Tibial artery (tissue), 4 donors: ENCODE results near the gene TJP3.

Experiments used
- DNase-seq, 2 donors: peaks; one replicate each; pipeline ENCODE4 v3.0.0-alpha.2; 2019
- H3K27ac ChIP-seq, 2 donors: fragments of 200-600 bp; sonication (generic) in 1 of 2; 1 replicate in 1 of 2; 2 replicates in 1 of 2; pipeline ENCODE4 v1.5.1; 2018 to 2019; ENCODE audit warnings: mild to moderate bottlenecking in 1 of 2
- H3K27me3 ChIP-seq, 2 donors: fragments of 200-600 bp; sonication (generic) in 1 of 2; one replicate each; pipeline versions ENCODE4 v1.5.1 to v1.6.0; 2016 to 2019
- H3K36me3 ChIP-seq, 3 donors: fragments of 200-600 bp; sonication (generic) in 2 of 3; one replicate each; pipeline ENCODE4 v1.5.1; 2016 to 2019; ENCODE audit warnings: mild to moderate bottlenecking in 2 of 3
- H3K4me1 ChIP-seq, 4 donors: fragments of 200-600 bp; sonication (generic) in 2 of 4; 1 replicate in 3 of 4; 2 replicates in 1 of 4; pipeline ENCODE4 v1.5.1; 2016 to 2019
- H3K4me3 ChIP-seq, 2 donors: fragments of 200-600 bp; sonication (generic) in 1 of 2; 1 replicate in 1 of 2; 2 replicates in 1 of 2; pipeline ENCODE4 v1.5.1; 2018 to 2019; ENCODE audit warnings: mild to moderate bottlenecking in 2 of 2
- H3K9me3 ChIP-seq, 3 donors: fragments of 200-600 bp; sonication (generic) in 1 of 3; one replicate each; pipeline ENCODE4 v1.5.1; 2016 to 2019
- intact Hi-C: fragments of 100-400 bp; cut with DNase I; formaldehyde crosslinking; loops from one replicate; pipeline ENCODE4 v1.15.0; 2023; ENCODE audit warnings: low total_unique reads
- TF ChIP-seq, protein P1 (sequence below), 2 experiments: fragments of 200-600 bp in 1 of 2; fragments of 450-650 bp in 1 of 2; IDR thresholded peaks; one replicate each; pipeline ENCODE4 v1.5.1; 2017 to 2019; ENCODE audit warnings: antibody characterized with exemption in 2 of 2, mild to moderate bottlenecking in 1 of 2, moderate library complexity in 1 of 2

Gene TJP3

DNA sequence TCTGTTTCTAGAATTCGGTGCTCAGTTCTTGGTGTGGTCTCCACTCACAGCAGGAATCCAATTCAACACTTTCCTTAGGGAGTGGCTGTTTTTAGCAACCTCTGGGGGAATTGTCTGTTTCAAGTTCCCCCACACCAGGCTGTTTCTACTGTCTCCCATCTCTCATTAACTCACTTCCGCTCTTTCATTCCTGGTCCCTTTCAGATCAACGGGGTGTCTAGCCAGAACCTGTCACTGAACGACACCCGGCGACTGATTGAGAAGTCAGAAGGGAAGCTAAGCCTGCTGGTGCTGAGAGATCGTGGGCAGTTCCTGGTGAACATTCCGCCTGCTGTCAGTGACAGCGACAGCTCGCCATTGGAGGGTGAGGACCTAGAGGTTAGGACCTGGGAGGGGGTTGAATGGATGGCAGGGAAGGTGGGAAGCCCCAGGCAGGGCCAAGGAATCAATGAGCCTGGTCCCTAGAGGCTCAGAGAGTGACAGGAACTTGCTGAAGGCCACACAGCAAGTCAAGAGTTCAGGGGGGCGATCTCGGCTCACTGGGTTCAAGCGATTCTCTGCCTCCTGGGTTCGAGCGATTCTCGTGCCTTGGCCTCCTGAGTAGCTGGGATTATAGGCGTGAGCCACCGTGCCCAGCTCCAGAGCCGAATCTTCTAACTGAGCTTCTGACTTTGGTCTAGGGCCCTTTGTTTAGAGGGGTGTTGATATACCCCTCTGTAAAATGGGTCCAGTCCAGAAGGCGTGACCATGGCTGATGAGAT, 25.5 kb downstream of the TJP3 start:
- no peak for DNase-seq
- intact Hi-C loops = no loop called here
- Histone ChIP-seq H3K27ac (no peak overlapping the region), H3K4me1 (no peaks in the 10 kb centered on the region), H3K36me3 (peaks cover 0 to 23% (median 0%) of the 10 kb centered on the region in 3 donors), H3K27me3 (peaks cover 0 to 21% of the 10 kb centered on the region in 2 donors), H3K4me3 (no peak overlapping the region), H3K9me3 (peaks cover 0 to 4% (median 0%) of the 10 kb centered on the region in 3 donors)
- TF ChIP-seq, protein P1, sequence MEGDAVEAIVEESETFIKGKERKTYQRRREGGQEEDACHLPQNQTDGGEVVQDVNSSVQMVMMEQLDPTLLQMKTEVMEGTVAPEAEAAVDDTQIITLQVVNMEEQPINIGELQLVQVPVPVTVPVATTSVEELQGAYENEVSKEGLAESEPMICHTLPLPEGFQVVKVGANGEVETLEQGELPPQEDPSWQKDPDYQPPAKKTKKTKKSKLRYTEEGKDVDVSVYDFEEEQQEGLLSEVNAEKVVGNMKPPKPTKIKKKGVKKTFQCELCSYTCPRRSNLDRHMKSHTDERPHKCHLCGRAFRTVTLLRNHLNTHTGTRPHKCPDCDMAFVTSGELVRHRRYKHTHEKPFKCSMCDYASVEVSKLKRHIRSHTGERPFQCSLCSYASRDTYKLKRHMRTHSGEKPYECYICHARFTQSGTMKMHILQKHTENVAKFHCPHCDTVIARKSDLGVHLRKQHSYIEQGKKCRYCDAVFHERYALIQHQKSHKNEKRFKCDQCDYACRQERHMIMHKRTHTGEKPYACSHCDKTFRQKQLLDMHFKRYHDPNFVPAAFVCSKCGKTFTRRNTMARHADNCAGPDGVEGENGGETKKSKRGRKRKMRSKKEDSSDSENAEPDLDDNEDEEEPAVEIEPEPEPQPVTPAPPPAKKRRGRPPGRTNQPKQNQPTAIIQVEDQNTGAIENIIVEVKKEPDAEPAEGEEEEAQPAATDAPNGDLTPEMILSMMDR (IDR thresholded peaks at IDR 0.05) = no peak

DNA sequence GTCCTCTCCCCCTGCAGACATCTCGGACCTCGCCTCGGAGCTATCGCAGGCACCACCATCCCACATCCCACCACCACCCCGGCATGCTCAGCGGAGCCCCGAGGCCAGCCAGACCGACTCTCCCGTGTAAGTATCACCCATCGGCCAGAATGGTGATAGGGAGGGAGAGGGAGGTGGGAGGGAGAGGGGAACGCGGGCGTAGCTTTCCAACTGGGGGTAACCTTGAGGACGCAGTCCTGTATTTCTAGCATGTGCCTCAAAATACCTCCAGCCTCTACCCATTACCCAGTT, 26.1 kb downstream of the TJP3 start:
- TF ChIP-seq, protein P1 (IDR thresholded peaks at IDR 0.05) = no peak
- intact Hi-C loops = no loop called here
- peaks cover 0 to 27% (median 0%) of the 10 kb centered on the region in 3 donors for H3K36me3 ChIP-seq
- peaks cover 0 to 25% of the 10 kb centered on the region in 2 donors for H3K27me3 ChIP-seq
- H3K4me3 ChIP-seq = no peak overlapping the region
- no peak for DNase-seq
- peaks cover 0 to 4% (median 0%) of the 10 kb centered on the region in 3 donors for H3K9me3 ChIP-seq
- no peaks in the 10 kb centered on the region for H3K4me1 ChIP-seq
- H3K27ac ChIP-seq = no peak overlapping the region

DNA sequence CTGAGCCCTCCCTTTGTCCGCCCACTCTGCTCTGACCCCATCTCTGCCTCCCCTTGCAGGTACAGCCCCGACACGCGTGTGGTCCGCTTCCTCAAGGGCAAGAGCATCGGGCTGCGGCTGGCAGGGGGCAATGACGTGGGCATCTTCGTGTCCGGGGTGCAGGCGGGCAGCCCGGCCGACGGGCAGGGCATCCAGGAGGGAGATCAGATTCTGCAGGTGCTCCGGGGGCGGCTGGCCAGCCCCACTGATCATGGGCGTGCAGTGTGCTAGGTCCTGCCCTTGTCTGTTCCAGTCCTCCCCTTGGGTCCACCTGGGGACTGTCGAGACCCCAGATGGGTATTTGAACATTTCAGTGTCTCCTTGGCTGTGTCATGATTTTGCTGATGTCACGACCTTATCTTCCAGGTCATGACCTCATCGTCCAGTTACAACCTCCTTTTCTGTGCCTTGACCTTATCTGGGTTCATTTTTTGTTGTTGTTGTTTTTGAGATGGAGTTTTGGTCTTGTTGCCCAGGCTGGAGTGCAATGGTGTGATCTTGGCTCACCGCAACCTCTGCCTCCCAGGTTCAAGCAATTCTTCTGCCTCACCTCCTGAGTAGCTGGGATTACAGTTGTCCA, 28.0 kb downstream of the TJP3 start:
- Histone ChIP-seq H3K27ac (no peak overlapping the region), H3K36me3 (peaks cover 0 to 36% (median 0%) of the 10 kb centered on the region in 3 donors), H3K4me3 (no peak overlapping the region), H3K9me3 (no peaks in the 10 kb centered on the region), H3K4me1 (no peaks in the 10 kb centered on the region), H3K27me3 (peaks cover 0 to 29% of the 10 kb centered on the region in 2 donors)
- intact Hi-C loops = no loop called here
- DNase-seq = no peak
- TF ChIP-seq, protein P1 (IDR thresholded peaks at IDR 0.05) = no peak

DNA sequence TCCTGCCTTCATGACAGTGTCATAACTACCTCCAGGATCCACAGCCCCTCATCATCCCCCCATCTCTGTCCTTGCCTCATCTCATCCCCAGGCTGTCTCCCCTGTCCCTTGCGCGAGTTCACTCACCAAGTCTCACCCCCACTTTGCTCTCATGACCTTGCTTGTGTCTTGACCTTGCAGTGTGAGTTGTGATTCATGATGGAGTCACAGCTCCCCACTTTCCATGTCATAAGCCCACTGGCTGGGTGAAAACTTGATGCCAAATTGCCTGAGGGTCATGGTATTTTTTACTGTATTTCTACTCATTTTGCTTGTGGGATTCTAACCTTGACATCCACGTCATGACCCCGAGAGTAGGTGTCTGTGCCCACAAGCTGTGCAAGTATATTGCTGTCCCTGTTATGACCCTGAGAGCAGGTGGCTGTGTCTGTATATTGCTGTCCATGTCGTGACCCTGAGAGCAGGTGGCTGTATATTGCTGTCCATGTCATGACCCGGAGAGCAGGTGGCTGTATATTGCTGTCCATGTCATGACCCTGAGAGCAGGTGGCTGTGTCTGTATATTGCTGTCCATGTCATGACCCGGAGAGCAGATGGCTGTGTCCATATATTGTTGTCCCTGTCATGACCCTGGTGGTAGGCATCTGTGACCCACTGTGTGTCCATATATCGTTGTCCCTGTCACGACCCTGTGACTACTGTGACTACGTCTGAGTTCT, 29.5 kb downstream of the TJP3 start:
- Histone ChIP-seq H3K27ac (no peak overlapping the region), H3K36me3 (peaks cover 0 to 31% (median 0%) of the 10 kb centered on the region in 3 donors), H3K9me3 (no peaks in the 10 kb centered on the region), H3K4me1 (no peaks in the 10 kb centered on the region), H3K4me3 (no peak overlapping the region), H3K27me3 (peaks cover 0 to 29% of the 10 kb centered on the region in 2 donors)
- DNase-seq = no peak
- TF ChIP-seq, protein P1 (IDR thresholded peaks at IDR 0.05) = no peak
- intact Hi-C loops = no loop called here

DNA sequence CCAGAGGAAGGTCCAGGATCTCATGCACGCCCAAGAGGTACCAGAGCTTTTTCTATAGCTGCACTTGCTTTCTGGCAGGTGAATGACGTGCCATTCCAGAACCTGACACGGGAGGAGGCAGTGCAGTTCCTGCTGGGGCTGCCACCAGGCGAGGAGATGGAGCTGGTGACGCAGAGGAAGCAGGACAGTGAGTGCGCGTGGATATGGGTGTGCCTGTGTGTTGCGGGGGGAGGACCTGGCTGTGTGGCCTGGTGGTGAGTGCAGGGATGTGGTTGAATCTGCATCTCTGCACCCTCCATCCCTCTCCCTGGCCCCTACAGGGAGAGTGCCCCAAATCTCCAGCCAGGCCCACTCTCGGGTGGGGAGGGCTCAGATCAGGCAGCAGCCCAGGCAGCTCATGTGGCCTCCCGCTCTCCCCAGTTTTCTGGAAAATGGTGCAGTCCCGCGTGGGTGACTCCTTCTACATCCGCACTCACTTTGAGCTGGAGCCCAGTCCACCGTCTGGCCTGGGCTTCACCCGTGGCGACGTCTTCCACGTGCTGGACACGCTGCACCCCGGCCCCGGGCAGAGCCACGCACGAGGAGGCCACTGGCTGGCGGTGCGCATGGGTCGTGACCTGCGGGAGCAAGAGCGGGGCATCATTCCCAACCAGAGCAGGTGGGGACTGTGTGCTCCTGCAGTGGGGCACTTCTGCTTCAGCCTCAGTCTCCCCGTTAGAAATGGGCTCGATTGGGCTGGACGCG, 30.5 kb downstream of the TJP3 start:
- intact Hi-C loops = no loop called here
- Histone ChIP-seq H3K27me3 (peaks cover 0 to 29% of the 10 kb centered on the region in 2 donors), H3K27ac (no peak overlapping the region), H3K4me1 (no peaks in the 10 kb centered on the region), H3K9me3 (no peaks in the 10 kb centered on the region), H3K4me3 (no peak overlapping the region), H3K36me3 (peaks cover 0 to 31% (median 0%) of the 10 kb centered on the region in 3 donors)
- DNase-seq = no peak
- TF ChIP-seq, protein P1 (IDR thresholded peaks at IDR 0.05) = no peak
